PC-9 (cell line): Measurements from ENCODE around the gene HEATR3. TPM values are rescaled to one million over a fixed set of nuclear protein-coding genes. Genes with fewer than 3 reads are reported as not detected.

Experiments
- total RNA-seq: library from RNA; stranded (reverse); gene quantifications from 2 replicates; pipeline ENCODE4 v1.2.3, GENCODE V29; 2021

The HEATR3 gene
- total RNA-seq, 1 experiment from 2014 or later = 14.3 TPM

Other genes starting within 250 kb of the HEATR3 start
- not detected in 2 replicates for gene ZNF423, start 209.9 kb upstream of the HEATR3 start, total RNA-seq
- 10.4 and 12.2 TPM in 2 replicates for gene CNEP1R1, start 40.7 kb upstream of the HEATR3 start, total RNA-seq
- 6.1 and 11.4 TPM in 2 replicates for gene TENT4B, start 87.3 kb downstream of the HEATR3 start, total RNA-seq
- 39.3 and 59.5 TPM in 2 replicates for gene ADCY7, start 200.6 kb downstream of the HEATR3 start, total RNA-seq